ENCODE measurements around the gene TIGAR. TPM values are rescaled to one million over a fixed set of nuclear protein-coding genes. Genes with fewer than 3 reads are reported as not detected.

TIGAR gene
- total and polyA plus RNA-seq, 2 donors (not counting 1 experiment from before 2014, with no cell fraction given): 15.3 to 19.5 TPM

DNA sequence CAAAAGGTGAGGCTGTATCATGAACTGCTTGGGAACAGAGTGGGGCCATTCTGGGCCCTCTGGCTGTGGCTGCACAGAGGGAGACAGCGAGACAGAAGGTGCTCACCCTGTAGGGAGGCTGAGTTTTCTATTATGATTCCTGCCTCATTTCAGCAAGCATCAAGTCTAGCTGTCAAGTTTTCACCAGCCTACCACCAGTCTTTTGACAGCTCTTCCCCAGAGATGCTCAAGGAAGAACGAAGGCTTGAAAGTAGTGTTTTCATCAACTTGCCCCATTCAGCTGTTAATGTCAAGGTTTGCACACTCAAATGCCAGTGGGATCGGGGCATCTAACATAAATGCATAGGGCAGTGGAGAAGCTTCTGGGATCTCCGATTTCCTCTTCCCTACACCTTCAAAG, 48.5 kb downstream of the TIGAR start:
- H3K9me3 ChIP-seq (ENCODE audit: control insufficient read depth, insufficient read depth, low read depth, low read length): no peaks in the 10 kb centered on the region
- H3K4me2 ChIP-seq (ENCODE audit: extremely low read depth, insufficient read depth, low read length): no peak overlapping the region
- H3K27me3 ChIP-seq (ENCODE audit: control insufficient read depth, insufficient read depth, low read length): no peaks in the 10 kb centered on the region
- H3K36me3 ChIP-seq (ENCODE audit: control insufficient read depth, insufficient read depth, low read length): no peaks in the 10 kb centered on the region
- TF ChIP-seq, protein P1, sequence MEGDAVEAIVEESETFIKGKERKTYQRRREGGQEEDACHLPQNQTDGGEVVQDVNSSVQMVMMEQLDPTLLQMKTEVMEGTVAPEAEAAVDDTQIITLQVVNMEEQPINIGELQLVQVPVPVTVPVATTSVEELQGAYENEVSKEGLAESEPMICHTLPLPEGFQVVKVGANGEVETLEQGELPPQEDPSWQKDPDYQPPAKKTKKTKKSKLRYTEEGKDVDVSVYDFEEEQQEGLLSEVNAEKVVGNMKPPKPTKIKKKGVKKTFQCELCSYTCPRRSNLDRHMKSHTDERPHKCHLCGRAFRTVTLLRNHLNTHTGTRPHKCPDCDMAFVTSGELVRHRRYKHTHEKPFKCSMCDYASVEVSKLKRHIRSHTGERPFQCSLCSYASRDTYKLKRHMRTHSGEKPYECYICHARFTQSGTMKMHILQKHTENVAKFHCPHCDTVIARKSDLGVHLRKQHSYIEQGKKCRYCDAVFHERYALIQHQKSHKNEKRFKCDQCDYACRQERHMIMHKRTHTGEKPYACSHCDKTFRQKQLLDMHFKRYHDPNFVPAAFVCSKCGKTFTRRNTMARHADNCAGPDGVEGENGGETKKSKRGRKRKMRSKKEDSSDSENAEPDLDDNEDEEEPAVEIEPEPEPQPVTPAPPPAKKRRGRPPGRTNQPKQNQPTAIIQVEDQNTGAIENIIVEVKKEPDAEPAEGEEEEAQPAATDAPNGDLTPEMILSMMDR (conservative IDR thresholded peaks at IDR 0.05 in 1 of 2, IDR thresholded peaks at IDR 0.05 in 1 of 2; ENCODE audit: low read depth in 1 of 2, low read length in 2 of 2): no peak
- TF ChIP-seq EZH2 (IDR thresholded peaks at IDR 0.05; ENCODE audit: low read length, missing control alignments): no peak
- H2AFZ ChIP-seq (ENCODE audit: low read length): no peak overlapping the region
- no peaks in the 10 kb centered on the region for H4K20me1 ChIP-seq (ENCODE audit: control insufficient read depth, extremely low read depth, insufficient read depth, low read length)
- no peaks in the 10 kb centered on the region for H3K4me1 ChIP-seq (ENCODE audit: control insufficient read depth, extremely low read depth, insufficient read depth, low read length)
- no peak overlapping the region for H3K9ac ChIP-seq (ENCODE audit: insufficient read depth, low read length)
- no peak overlapping the region for H3K4me3 ChIP-seq (replicated peaks in 1 of 4; ENCODE audit: control extremely low read depth in 1 of 4, insufficient read depth in 1 of 4, low read depth in 3 of 4, low read length in 4 of 4)
- no peaks in the 10 kb centered on the region for H3K79me2 ChIP-seq (ENCODE audit: control insufficient read depth, insufficient read depth, low read length)
- no peak overlapping the region for H3K27ac ChIP-seq (ENCODE audit: insufficient read depth, low read length)
- DNase-seq (ENCODE audit: low read depth in 2 of 2): no peak

DNA sequence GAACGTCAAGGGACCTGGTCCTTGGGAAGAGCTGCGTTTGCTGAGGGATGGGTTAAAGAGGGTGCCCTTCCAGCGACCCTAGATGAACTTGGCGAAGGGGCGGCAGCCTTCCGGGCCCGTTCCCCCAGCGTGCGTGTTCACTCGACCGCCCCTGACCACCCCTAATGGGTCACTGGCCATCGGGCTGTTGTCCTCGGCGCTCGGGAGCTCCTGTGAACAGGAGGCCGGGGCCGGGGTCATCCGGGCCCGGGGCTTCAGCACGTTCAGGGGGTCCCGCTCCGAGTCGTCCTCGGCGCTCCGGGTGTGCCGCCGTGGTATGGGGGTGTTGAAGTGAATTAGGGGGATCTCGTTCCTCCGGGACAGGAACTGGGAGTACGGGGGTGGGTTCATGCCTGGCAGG, 49.3 kb downstream of the TIGAR start:
- Histone ChIP-seq H3K9ac (ENCODE audit: insufficient read depth, low read length) (no peak overlapping the region), H3K4me2 (ENCODE audit: extremely low read depth, insufficient read depth, low read length) (no peak overlapping the region), H3K4me3 (replicated peaks in 1 of 4; ENCODE audit: control extremely low read depth in 1 of 4, insufficient read depth in 1 of 4, low read depth in 3 of 4, low read length in 4 of 4) (no peak overlapping the region), H3K36me3 (ENCODE audit: control insufficient read depth, insufficient read depth, low read length) (no peaks in the 10 kb centered on the region), H2AFZ (ENCODE audit: low read length) (no peak overlapping the region), H3K4me1 (ENCODE audit: control insufficient read depth, extremely low read depth, insufficient read depth, low read length) (no peaks in the 10 kb centered on the region), H3K27me3 (ENCODE audit: control insufficient read depth, insufficient read depth, low read length) (no peaks in the 10 kb centered on the region), H3K27ac (ENCODE audit: insufficient read depth, low read length) (no peak overlapping the region), H4K20me1 (ENCODE audit: control insufficient read depth, extremely low read depth, insufficient read depth, low read length) (no peaks in the 10 kb centered on the region), H3K9me3 (ENCODE audit: control insufficient read depth, insufficient read depth, low read depth, low read length) (no peaks in the 10 kb centered on the region), H3K79me2 (ENCODE audit: control insufficient read depth, insufficient read depth, low read length) (no peaks in the 10 kb centered on the region)
- TF ChIP-seq, protein P1 (conservative IDR thresholded peaks at IDR 0.05 in 1 of 2, IDR thresholded peaks at IDR 0.05 in 1 of 2; ENCODE audit: low read depth in 1 of 2, low read length in 2 of 2): no peak
- no peak for TF ChIP-seq EZH2 (IDR thresholded peaks at IDR 0.05; ENCODE audit: low read length, missing control alignments)
- no peak for DNase-seq (ENCODE audit: low read depth in 2 of 2)

DNA sequence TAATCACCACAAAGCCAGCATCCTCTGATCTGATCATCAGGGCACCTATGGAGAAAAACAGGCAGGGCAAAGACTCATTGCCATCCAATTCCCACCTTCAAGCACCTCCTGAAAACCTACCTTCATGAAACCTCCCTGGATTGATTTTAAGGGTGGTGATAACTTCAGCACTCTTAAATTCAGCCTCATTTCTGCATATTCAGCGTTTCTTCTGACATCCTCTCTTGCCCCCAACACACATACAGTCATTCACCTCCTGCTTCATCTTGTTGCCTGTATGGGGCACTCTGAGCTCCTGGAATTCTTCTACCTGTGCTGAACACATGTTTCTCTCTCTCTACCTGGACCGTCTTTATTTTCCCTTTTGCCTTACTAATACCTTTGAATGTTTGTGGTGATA, 51.6 kb downstream of the TIGAR start:
- Histone ChIP-seq H3K27ac (ENCODE audit: insufficient read depth, low read length) (no peak overlapping the region), H4K20me1 (ENCODE audit: control insufficient read depth, extremely low read depth, insufficient read depth, low read length) (no peaks in the 10 kb centered on the region), H3K4me1 (ENCODE audit: control insufficient read depth, extremely low read depth, insufficient read depth, low read length) (no peaks in the 10 kb centered on the region), H3K4me2 (ENCODE audit: extremely low read depth, insufficient read depth, low read length) (no peak overlapping the region), H3K27me3 (ENCODE audit: control insufficient read depth, insufficient read depth, low read length) (no peaks in the 10 kb centered on the region), H2AFZ (ENCODE audit: low read length) (no peak overlapping the region), H3K9me3 (ENCODE audit: control insufficient read depth, insufficient read depth, low read depth, low read length) (no peaks in the 10 kb centered on the region), H3K4me3 (replicated peaks in 1 of 4; ENCODE audit: control extremely low read depth in 1 of 4, insufficient read depth in 1 of 4, low read depth in 3 of 4, low read length in 4 of 4) (no peak overlapping the region), H3K9ac (ENCODE audit: insufficient read depth, low read length) (no peak overlapping the region), H3K36me3 (ENCODE audit: control insufficient read depth, insufficient read depth, low read length) (no peaks in the 10 kb centered on the region), H3K79me2 (ENCODE audit: control insufficient read depth, insufficient read depth, low read length) (no peaks in the 10 kb centered on the region)
- no peak for TF ChIP-seq EZH2 (IDR thresholded peaks at IDR 0.05; ENCODE audit: low read length, missing control alignments)
- TF ChIP-seq, protein P1 (conservative IDR thresholded peaks at IDR 0.05 in 1 of 2, IDR thresholded peaks at IDR 0.05 in 1 of 2; ENCODE audit: low read depth in 1 of 2, low read length in 2 of 2): no peak
- no peak for DNase-seq (ENCODE audit: low read depth in 2 of 2)

All from fibroblast of lung (primary cell).